MM.1S (cell line): Measurements from ENCODE around the gene FBXL2.
"Not testable (repeated sequence)": the region's sequence is repeated elsewhere in the genome, so short reads cannot be mapped to it uniquely, and the experiment has no call there.

ENCODE experiments used
- DNase-seq: peaks from one replicate; pipeline ENCODE4 v3.0.0-alpha.2; 2015
- H2AFZ ChIP-seq: fragments of 300-600 bp; sonication (generic); 2 replicates; pipeline ENCODE4 v1.6.0; 2016; ENCODE audit warnings: antibody characterized with exemption, low read length
- H3F3A ChIP-seq: fragments of 300-600 bp; sonication (generic); 2 replicates; pipeline ENCODE4 v1.6.1; 2016; ENCODE audit warnings: mild to moderate bottlenecking, antibody characterized with exemption, low read length, moderate library complexity, mixed read lengths; ENCODE audit not compliant: insufficient read depth
- H3K27ac ChIP-seq: fragments of 300-600 bp; sonication (generic); 2 replicates; pipeline ENCODE4 v1.5.1; 2016; ENCODE audit warnings: mild to moderate bottlenecking, low read length
- H3K27me3 ChIP-seq: fragments of 300-600 bp; sonication (generic); replicated peaks from 2 replicates; pipeline ENCODE4 v1.6.0; 2016; ENCODE audit warnings: low read length; ENCODE audit not compliant: insufficient read depth
- H3K36me3 ChIP-seq: fragments of 300-600 bp; sonication (generic); replicated peaks from 2 replicates; pipeline ENCODE4 v1.6.1; 2016; ENCODE audit warnings: mild to moderate bottlenecking, low read length, mixed read lengths; ENCODE audit not compliant: insufficient read depth
- H3K4me1 ChIP-seq: fragments of 300-600 bp; sonication (generic); 2 replicates; pipeline ENCODE4 v1.6.1; 2016; ENCODE audit warnings: low read length, mixed read lengths
- H3K4me2 ChIP-seq: fragments of 300-600 bp; sonication (generic); 2 replicates; pipeline ENCODE4 v1.6.0; 2016; ENCODE audit warnings: low read depth, low read length
- H3K4me3 ChIP-seq: fragments of 300-600 bp; sonication (generic); 2 replicates; pipeline ENCODE4 v1.5.1; 2016; ENCODE audit warnings: low read length, mixed read lengths
- H3K79me2 ChIP-seq: fragments of 300-600 bp; sonication (generic); 2 replicates; pipeline ENCODE4 v1.6.1; 2016; ENCODE audit warnings: mixed run types, low read length, mixed read lengths
- H3K9ac ChIP-seq: fragments of 300-600 bp; sonication (generic); 2 replicates; pipeline ENCODE4 v1.6.1; 2016; ENCODE audit warnings: low read length, mixed read lengths
- H3K9me2 ChIP-seq: fragments of 300-600 bp; sonication (generic); replicated peaks from 2 replicates; pipeline ENCODE4 v1.6.1; 2016; ENCODE audit warnings: mild to moderate bottlenecking, low read length, mixed read lengths; ENCODE audit not compliant: insufficient read depth
- H3K9me3 ChIP-seq: fragments of 300-600 bp; sonication (generic); replicated peaks from 2 replicates; pipeline ENCODE4 v1.6.1; 2016; ENCODE audit warnings: mild to moderate bottlenecking, low read length, mixed read lengths; ENCODE audit not compliant: insufficient read depth
- H4K20me1 ChIP-seq: fragments of 300-600 bp; sonication (generic); 2 replicates; pipeline ENCODE4 v1.6.1; 2016; ENCODE audit warnings: mild to moderate bottlenecking, low read length, moderate library complexity, mixed read lengths; ENCODE audit not compliant: insufficient read depth
- EZH2 ChIP-seq: fragments of 300-600 bp; sonication (generic); optimal IDR thresholded peaks from 2 replicates; pipeline ENCODE3; 2017; ENCODE audit warnings: low read depth, mild to moderate bottlenecking, antibody characterized with exemption, low read length, mixed read lengths
- EZH2phosphoT487 ChIP-seq: fragments of 300-600 bp; sonication (generic); IDR thresholded peaks from 2 replicates; pipeline ENCODE4 v1.6.1; 2018; ENCODE audit warnings: antibody characterized with exemption, low read length
- TF ChIP-seq, protein P1 (sequence below): fragments of 300-600 bp; sonication (generic); IDR thresholded peaks from 2 replicates; pipeline ENCODE4 v1.5.1; 2016; ENCODE audit warnings: antibody characterized with exemption, low read length, mixed read lengths

FBXL2 gene

DNA sequence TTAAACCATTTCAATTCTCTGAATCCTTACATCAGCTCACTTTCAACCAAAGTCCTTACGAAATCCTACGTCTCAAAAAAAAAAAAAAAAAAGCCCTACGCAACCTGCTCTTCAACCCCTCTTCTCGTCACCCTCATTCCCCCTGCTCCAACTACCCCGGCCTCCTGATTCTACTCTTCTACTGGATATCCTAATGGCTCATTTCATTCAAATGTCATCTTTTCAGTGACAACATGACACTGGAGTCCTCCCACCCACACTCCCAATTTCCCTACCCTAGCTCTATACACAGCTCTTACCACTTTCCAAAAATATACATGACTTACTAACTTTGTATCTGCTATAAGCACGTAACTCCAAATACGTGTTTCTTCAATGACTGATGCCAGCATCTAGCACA lies 151.5 kb downstream of the FBXL2 start:
- Histone ChIP-seq H4K20me1 (peaks cover 18% of the 10 kb centered on the region; the same call in 1 of the 2 replicates), H3K4me1 (peaks cover 27% of the 10 kb centered on the region), H3K4me3 (no peak overlapping the region), H3K4me2 (no peak overlapping the region), H3K79me2 (peaks cover 99% of the 10 kb centered on the region), H2AFZ (no peak overlapping the region), H3K36me3 (peaks cover 6% of the 10 kb centered on the region; the same call in 1 of the 2 replicates), H3K27ac (no peak overlapping the region), H3K27me3 (no peaks in the 10 kb centered on the region), H3K9ac (no peak overlapping the region), H3K9me2 (no peaks in the 10 kb centered on the region), H3K9me3 (no peaks in the 10 kb centered on the region), H3F3A (0 out of 2 replicates have a peak, but pooled peaks cover 4% of the 10 kb centered on the region)
- TF ChIP-seq EZH2 (no peak), EZH2phosphoT487 (no peak)
- TF ChIP-seq, protein P1, sequence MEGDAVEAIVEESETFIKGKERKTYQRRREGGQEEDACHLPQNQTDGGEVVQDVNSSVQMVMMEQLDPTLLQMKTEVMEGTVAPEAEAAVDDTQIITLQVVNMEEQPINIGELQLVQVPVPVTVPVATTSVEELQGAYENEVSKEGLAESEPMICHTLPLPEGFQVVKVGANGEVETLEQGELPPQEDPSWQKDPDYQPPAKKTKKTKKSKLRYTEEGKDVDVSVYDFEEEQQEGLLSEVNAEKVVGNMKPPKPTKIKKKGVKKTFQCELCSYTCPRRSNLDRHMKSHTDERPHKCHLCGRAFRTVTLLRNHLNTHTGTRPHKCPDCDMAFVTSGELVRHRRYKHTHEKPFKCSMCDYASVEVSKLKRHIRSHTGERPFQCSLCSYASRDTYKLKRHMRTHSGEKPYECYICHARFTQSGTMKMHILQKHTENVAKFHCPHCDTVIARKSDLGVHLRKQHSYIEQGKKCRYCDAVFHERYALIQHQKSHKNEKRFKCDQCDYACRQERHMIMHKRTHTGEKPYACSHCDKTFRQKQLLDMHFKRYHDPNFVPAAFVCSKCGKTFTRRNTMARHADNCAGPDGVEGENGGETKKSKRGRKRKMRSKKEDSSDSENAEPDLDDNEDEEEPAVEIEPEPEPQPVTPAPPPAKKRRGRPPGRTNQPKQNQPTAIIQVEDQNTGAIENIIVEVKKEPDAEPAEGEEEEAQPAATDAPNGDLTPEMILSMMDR: no peak
- no peak for DNase-seq

DNA sequence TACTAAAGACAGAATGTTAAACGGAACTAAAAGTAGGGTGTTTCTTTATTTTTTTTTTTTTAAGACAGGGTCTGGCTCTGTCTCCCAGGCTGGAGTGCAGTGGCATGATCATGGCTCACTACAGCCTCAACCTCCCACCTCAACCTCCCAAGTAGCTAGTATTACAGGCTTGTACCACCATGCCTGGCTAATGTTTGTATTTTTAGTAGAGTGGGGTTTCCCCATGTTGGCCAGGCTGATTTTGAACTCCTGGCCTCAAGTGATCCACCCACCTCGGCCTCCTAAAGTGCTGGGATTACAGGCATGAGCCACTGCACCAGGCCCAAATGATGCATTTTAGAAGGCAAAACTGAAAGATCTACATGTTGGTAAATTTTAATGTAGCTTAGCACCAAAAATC lies 152.1 kb downstream of the FBXL2 start:
- not testable (repeated sequence) for H3K4me3 ChIP-seq, H3F3A ChIP-seq, H2AFZ ChIP-seq, H3K27me3 ChIP-seq, DNase-seq, H3K27ac ChIP-seq, H3K9me2 ChIP-seq, H3K9me3 ChIP-seq, H3K36me3 ChIP-seq, H3K4me2 ChIP-seq, H3K9ac ChIP-seq
- peaks cover 99% of the 10 kb centered on the region for H3K79me2 ChIP-seq
- H4K20me1 ChIP-seq: peaks cover 18% of the 10 kb centered on the region; the same call in 1 of the 2 replicates
- peaks cover 27% of the 10 kb centered on the region for H3K4me1 ChIP-seq

DNA sequence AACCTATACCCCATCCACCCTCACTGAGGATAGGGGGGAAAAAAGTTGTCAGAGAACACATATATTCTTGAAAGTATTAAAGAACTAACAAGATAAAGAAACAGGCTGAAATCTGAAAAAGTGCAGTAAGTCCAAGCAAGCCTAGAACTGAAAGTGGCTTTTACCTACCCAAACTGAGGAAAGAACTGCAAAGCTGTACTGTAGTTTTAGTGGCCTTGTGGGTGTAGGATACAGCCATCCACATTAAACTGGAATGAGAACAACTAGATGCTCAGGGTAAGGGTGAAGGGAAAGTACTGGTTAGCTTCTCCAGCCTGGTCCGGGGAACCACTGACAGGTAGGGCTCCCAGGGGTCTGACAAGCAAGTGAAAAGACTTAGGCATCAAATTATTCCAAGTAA lies 152.8 kb downstream of the FBXL2 start:
- TF ChIP-seq, protein P1: no peak
- no peak for TF ChIP-seq EZH2
- TF ChIP-seq EZH2phosphoT487: no peak
- DNase-seq: no peak
- Histone ChIP-seq H3K27ac (no peak overlapping the region; the same call in 1 of the 2 replicates), H3K36me3 (0 out of 2 replicates have a peak, but pooled peaks cover under 1% of the 10 kb centered on the region), H3K9me3 (no peaks in the 10 kb centered on the region), H2AFZ (no peak overlapping the region), H3K4me3 (no peak overlapping the region), H3K4me2 (peak overlapping the region; percentile 14; the same call in 1 of the 2 replicates), H3K27me3 (no peaks in the 10 kb centered on the region), H3K9ac (no peak overlapping the region), H4K20me1 (peaks cover 18% of the 10 kb centered on the region; the same call in 1 of the 2 replicates), H3K4me1 (peaks cover 27% of the 10 kb centered on the region), H3F3A (0 out of 2 replicates have a peak, but pooled peaks cover 4% of the 10 kb centered on the region), H3K79me2 (peaks cover 99% of the 10 kb centered on the region), H3K9me2 (no peaks in the 10 kb centered on the region)

DNA sequence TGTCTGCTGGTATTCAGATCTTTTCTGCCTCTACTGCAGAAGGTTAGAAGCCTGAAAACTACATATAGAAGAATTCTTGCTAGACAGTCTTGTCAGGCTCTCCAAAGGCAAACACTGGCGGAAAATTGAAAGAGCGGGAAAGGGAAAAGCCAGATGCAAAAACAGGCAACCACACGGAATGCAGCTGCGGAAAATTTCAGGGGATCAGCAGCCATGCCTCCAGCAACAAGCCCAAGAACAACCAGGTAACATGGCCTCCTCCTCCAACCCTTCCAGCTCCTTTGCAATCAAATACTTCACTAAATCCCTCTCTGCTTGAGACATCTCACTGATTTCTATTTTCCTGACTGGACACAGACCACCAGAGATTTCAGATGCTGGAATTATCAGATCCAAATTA lies 153.3 kb downstream of the FBXL2 start:
- 0 out of 2 replicates have a peak, but pooled peaks cover 4% of the 10 kb centered on the region for H3F3A ChIP-seq
- TF ChIP-seq, protein P1: no peak
- no peak for TF ChIP-seq EZH2phosphoT487
- no peak for TF ChIP-seq EZH2
- peaks cover 21% of the 10 kb centered on the region for H4K20me1 ChIP-seq
- no peak overlapping the region for H3K4me3 ChIP-seq
- no peak overlapping the region for H2AFZ ChIP-seq
- no peaks in the 10 kb centered on the region for H3K27me3 ChIP-seq
- H3K9me3 ChIP-seq: no peaks in the 10 kb centered on the region
- H3K4me2 ChIP-seq: peak overlapping the region; percentile 14; the same call in 1 of the 2 replicates
- H3K36me3 ChIP-seq: 0 out of 2 replicates have a peak, but pooled peaks cover 3% of the 10 kb centered on the region
- no peak overlapping the region for H3K9ac ChIP-seq
- no peak for DNase-seq
- peaks cover 99% of the 10 kb centered on the region for H3K79me2 ChIP-seq
- H3K4me1 ChIP-seq: peaks cover 27% of the 10 kb centered on the region
- H3K9me2 ChIP-seq: no peaks in the 10 kb centered on the region
- no peak overlapping the region for H3K27ac ChIP-seq
